Lower leg skin (tissue), 3 donors: ENCODE measurements around the gene CD300LG.

ENCODE experiments used
- POLR2A ChIP-seq, 2 donors: fragments of 450-650 bp; IDR thresholded peaks; one replicate each; pipeline ENCODE4 v1.6.1; 2016 to 2017; ENCODE audit warnings: antibody characterized with exemption in 2 of 2, mild to moderate bottlenecking in 1 of 2, moderate library complexity in 1 of 2
- TF ChIP-seq, protein P1 (sequence below), 3 donors: fragments of 450-650 bp; IDR thresholded peaks; one replicate each; pipeline ENCODE4 v1.5.1; 2016; ENCODE audit warnings: antibody characterized with exemption in 3 of 3, mild to moderate bottlenecking in 3 of 3, moderate library complexity in 2 of 3

DNA sequence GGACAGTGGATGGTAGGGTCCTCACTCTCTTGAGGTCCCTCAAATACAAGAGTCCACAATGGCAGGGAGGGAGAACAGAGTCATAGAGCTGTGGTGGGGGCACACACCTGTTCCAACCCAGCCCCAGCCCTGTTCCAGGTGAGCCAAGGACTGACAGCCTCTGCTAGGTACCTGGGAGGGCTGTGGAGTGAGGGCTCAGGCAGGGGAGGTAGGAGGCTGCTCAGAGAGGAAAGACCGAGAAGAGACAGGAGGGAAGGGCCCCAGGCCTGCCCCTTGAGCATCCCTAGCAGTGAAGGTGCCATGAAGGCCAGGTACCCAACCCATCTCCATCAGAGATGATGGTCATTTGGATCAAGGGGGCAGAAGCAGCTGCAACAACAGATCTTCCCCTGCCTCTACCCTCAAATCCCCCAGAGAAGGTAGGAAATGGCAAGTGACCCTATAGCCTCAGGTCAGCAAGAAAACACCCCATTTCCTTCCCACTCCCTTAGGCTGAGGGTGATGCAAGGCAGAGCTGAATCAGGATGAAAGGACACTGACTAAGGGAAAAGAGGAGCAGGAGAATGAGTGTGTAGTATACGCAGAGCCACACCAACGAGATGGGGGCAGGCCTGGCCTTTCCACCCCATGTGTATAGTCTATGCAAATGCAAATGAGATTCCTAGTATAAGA is 28.6 kb downstream of the CD300LG start:
- TF ChIP-seq, protein P1, sequence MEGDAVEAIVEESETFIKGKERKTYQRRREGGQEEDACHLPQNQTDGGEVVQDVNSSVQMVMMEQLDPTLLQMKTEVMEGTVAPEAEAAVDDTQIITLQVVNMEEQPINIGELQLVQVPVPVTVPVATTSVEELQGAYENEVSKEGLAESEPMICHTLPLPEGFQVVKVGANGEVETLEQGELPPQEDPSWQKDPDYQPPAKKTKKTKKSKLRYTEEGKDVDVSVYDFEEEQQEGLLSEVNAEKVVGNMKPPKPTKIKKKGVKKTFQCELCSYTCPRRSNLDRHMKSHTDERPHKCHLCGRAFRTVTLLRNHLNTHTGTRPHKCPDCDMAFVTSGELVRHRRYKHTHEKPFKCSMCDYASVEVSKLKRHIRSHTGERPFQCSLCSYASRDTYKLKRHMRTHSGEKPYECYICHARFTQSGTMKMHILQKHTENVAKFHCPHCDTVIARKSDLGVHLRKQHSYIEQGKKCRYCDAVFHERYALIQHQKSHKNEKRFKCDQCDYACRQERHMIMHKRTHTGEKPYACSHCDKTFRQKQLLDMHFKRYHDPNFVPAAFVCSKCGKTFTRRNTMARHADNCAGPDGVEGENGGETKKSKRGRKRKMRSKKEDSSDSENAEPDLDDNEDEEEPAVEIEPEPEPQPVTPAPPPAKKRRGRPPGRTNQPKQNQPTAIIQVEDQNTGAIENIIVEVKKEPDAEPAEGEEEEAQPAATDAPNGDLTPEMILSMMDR (IDR thresholded peaks at IDR 0.05): no peak
- TF ChIP-seq POLR2A (IDR thresholded peaks at IDR 0.05): no peak
